Measurements from ENCODE around the gene LEF1.

LEF1 gene

DNA sequence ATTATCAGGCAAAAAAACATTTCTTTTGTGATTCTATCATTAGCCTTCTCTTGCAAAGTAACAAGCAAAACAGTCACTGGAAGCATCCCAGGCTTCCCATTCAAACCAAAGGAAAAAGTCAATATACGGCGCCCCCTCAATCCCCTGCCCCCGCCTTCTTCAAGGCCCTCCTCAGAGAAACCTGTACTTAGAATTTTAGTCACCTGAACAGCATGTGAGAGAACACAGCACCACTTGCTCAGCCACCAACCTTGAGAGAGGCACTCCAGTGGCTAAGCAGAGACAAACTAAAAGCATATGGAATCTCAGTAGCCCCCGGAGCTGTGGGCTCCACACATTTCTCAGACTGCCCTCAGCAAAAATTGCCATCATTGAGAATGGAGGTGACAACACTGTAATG lies 25.2 kb downstream of the LEF1 start:
- no peak for DNase-seq (ENCODE audit: extremely low read depth, insufficient read length)
- Histone ChIP-seq H3K27me3 (replicated peaks; ENCODE audit: control insufficient read depth, insufficient read depth, low read length) (no peaks in the 10 kb centered on the region), H3K36me3 (ENCODE audit: control insufficient read depth, insufficient read depth, low read length) (no peaks in the 10 kb centered on the region), H3K4me3 (replicated peaks; ENCODE audit: low read depth, low read length) (no peak overlapping the region)
- TF ChIP-seq, protein P1, sequence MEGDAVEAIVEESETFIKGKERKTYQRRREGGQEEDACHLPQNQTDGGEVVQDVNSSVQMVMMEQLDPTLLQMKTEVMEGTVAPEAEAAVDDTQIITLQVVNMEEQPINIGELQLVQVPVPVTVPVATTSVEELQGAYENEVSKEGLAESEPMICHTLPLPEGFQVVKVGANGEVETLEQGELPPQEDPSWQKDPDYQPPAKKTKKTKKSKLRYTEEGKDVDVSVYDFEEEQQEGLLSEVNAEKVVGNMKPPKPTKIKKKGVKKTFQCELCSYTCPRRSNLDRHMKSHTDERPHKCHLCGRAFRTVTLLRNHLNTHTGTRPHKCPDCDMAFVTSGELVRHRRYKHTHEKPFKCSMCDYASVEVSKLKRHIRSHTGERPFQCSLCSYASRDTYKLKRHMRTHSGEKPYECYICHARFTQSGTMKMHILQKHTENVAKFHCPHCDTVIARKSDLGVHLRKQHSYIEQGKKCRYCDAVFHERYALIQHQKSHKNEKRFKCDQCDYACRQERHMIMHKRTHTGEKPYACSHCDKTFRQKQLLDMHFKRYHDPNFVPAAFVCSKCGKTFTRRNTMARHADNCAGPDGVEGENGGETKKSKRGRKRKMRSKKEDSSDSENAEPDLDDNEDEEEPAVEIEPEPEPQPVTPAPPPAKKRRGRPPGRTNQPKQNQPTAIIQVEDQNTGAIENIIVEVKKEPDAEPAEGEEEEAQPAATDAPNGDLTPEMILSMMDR (IDR thresholded peaks at IDR 0.05; ENCODE audit: insufficient read depth, low read length, poor library complexity, severe bottlenecking) = no peak

DNA sequence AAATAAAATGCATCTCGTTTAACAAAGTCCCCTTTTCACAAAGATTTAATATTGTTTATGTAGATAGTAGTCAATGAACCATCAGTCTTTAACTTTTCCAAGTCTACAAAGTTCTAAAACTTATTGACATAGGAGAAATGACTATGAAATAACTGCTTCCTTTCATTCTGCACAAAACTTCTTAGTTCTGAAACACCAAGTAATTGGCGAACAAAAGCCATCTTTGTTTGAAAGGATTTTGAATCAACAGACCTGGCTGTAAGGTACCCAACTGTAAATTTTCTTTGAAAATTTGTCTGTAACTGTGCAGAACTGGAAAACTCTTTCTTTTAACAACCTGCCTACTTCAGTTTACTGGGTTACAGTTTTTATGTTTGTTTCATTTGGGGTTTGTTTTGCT lies 25.9 kb downstream of the LEF1 start:
- Histone ChIP-seq H3K27me3 (replicated peaks; ENCODE audit: control insufficient read depth, insufficient read depth, low read length) (no peaks in the 10 kb centered on the region), H3K4me3 (replicated peaks; ENCODE audit: low read depth, low read length) (no peak overlapping the region), H3K36me3 (ENCODE audit: control insufficient read depth, insufficient read depth, low read length) (no peaks in the 10 kb centered on the region)
- TF ChIP-seq, protein P1 (IDR thresholded peaks at IDR 0.05; ENCODE audit: insufficient read depth, low read length, poor library complexity, severe bottlenecking) = no peak
- DNase-seq (ENCODE audit: extremely low read depth, insufficient read length) = no peak

DNA sequence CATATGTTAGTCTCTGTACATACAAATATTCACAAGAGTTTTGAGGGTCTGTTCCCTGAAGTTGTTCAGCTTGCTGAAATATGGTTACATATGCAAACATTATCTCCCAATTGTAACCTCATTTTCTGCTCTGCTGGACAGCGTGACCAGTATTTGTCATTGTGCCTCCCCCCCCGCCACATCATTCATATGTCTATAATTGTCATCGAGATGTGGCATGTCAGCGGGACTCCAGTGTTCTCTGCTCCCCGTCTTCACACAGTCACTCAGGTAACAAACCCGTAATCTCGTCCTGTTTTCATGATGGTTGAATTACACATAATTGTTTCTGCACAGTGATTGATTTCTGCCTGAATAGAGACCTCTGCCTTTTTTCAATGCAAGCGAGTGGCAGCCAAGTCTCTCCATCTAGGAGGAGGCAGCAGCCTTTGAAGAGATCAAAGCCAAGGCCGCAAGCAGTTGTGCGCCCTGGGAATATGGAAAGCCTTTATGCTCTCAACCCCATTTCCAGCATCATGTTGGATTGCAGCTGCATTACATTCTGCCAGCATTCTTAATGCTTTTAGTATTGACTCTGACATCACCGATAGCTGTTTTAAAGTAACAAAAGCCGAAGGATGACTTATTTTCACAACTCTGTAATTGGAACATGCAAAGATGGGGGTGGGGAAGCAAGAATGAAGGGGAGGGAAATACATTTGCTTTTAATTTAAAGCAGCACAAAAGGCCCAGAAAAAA lies 27.4 kb downstream of the LEF1 start:
- TF ChIP-seq, protein P1 (IDR thresholded peaks at IDR 0.05; ENCODE audit: insufficient read depth, low read length, poor library complexity, severe bottlenecking) = no peak
- no peak overlapping the region for H3K4me3 ChIP-seq (replicated peaks; ENCODE audit: low read depth, low read length)
- H3K36me3 ChIP-seq (ENCODE audit: control insufficient read depth, insufficient read depth, low read length) = no peaks in the 10 kb centered on the region
- no peak for DNase-seq (ENCODE audit: extremely low read depth, insufficient read length)
- H3K27me3 ChIP-seq (replicated peaks; ENCODE audit: control insufficient read depth, insufficient read depth, low read length) = no peaks in the 10 kb centered on the region

DNA sequence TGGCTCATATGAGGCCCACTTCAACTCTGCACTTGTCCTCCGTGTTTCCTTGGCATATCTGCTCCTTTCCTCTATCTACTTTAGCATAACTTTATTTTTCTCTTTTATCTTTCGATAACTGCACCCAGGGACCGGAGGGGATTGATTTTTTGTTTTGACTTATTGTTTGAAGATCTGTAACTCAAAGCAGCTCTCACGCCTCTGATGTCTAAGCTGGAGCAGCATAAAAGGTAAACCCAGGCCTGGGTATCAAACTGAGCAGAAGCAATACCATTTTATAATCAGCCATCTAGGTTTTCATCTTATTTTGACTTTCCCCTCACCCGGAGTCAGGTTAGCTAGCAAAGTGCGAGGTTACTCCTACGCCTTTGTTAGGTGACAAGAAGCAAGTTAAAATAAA lies 28.4 kb downstream of the LEF1 start:
- H3K27me3 ChIP-seq (replicated peaks; ENCODE audit: control insufficient read depth, insufficient read depth, low read length) = no peaks in the 10 kb centered on the region
- no peaks in the 10 kb centered on the region for H3K36me3 ChIP-seq (ENCODE audit: control insufficient read depth, insufficient read depth, low read length)
- TF ChIP-seq, protein P1 (IDR thresholded peaks at IDR 0.05; ENCODE audit: insufficient read depth, low read length, poor library complexity, severe bottlenecking) = no peak
- H3K4me3 ChIP-seq (replicated peaks; ENCODE audit: low read depth, low read length) = no peak overlapping the region
- no peak for DNase-seq (ENCODE audit: extremely low read depth, insufficient read length)

DNA sequence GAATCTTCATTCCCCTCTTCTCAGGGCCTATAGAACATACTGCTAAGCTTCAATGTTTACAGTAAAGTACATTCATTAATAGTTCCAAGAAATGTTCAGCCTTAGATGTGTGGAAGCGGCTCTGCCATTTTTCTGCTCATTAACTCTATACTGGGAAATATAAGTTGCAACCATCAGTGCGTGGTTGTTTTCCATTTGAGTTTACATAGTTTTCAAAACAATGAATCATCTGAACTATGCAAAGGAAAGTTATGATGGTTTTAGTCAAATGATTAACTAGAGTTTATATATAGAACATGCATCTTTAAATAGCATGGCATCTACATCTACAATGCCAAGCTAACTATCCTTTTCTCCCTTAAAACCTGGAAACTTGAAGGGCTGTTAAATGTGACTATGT lies 29.6 kb downstream of the LEF1 start:
- H3K36me3 ChIP-seq (ENCODE audit: control insufficient read depth, insufficient read depth, low read length) = no peaks in the 10 kb centered on the region
- H3K4me3 ChIP-seq (replicated peaks; ENCODE audit: low read depth, low read length) = no peak overlapping the region
- DNase-seq (ENCODE audit: extremely low read depth, insufficient read length) = no peak
- TF ChIP-seq, protein P1 (IDR thresholded peaks at IDR 0.05; ENCODE audit: insufficient read depth, low read length, poor library complexity, severe bottlenecking) = no peak
- no peaks in the 10 kb centered on the region for H3K27me3 ChIP-seq (replicated peaks; ENCODE audit: control insufficient read depth, insufficient read depth, low read length)

All from GM06990 (cell line).